GM12892 (cell line): ENCODE data around the gene OAF.

ENCODE experiments used
- POLR2A ChIP-seq: IDR thresholded peaks from 2 replicates; pipeline ENCODE4 v1.6.1; 2011; ENCODE audit warnings: low read depth, low read length, control low read depth
- TAF1 ChIP-seq: IDR thresholded peaks from 2 replicates; pipeline ENCODE4 v1.6.1; 2011; ENCODE audit warnings: low read depth, mild to moderate bottlenecking, control low read depth, low read length, borderline replicate concordance

GRCh38 chr11:120194166-120194565 lies 16.7 kb upstream of the OAF start:
- TF ChIP-seq TAF1 (no peak), POLR2A (no peak)
